NCI-H2196 (cell line): ENCODE results near the gene PRG3.
"Not testable (repeated sequence)": the region's sequence is repeated elsewhere in the genome, so short reads cannot be mapped to it uniquely, and the experiment has no call there.

Experiments used
- DNase-seq: peaks from one replicate; lab custom pipeline; 2025; ENCODE audit not compliant: unreplicated experiment; lab: John Stamatoyannopoulos, UW

The PRG3 gene

DNA sequence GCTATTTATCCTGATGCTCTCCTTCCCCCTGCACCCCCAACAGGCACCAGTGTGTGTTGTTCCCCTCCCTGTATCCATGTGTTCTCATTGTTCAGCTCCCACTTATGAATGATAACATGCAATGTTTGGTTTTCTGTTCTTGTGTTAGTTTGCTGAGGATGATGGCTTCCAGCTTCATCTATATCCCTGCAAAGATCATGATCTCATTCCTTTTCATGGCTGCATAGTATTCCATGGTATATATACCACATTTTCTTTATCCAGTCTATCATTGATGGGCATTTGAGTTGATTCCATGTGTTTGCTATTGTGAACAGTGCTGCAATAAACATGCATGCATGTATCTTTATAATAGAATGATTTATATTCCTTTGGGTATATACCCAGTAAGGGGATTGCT, 19.5 kb downstream of the PRG3 start:
- DNase-seq: not testable (repeated sequence)

DNA sequence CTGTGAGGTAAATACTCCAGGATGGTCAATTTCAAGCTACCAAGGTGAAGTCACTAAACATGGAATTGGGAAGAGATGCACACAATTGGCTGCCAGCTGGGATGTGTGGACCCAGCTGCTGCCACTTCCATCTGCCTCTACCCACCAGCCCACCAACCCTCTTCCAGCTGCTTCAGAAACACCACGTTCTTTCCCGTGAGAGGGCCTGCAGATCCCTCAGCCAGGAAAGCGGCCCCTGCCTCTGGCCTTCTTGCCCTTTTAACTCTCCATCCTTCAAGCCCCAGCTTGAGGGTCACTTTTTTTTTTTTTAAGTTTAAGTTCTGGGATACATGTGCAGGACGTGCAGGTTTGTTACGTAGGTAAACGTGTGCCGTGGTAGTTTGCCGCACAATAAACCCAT, 20.0 kb downstream of the PRG3 start:
- no peak for DNase-seq

DNA sequence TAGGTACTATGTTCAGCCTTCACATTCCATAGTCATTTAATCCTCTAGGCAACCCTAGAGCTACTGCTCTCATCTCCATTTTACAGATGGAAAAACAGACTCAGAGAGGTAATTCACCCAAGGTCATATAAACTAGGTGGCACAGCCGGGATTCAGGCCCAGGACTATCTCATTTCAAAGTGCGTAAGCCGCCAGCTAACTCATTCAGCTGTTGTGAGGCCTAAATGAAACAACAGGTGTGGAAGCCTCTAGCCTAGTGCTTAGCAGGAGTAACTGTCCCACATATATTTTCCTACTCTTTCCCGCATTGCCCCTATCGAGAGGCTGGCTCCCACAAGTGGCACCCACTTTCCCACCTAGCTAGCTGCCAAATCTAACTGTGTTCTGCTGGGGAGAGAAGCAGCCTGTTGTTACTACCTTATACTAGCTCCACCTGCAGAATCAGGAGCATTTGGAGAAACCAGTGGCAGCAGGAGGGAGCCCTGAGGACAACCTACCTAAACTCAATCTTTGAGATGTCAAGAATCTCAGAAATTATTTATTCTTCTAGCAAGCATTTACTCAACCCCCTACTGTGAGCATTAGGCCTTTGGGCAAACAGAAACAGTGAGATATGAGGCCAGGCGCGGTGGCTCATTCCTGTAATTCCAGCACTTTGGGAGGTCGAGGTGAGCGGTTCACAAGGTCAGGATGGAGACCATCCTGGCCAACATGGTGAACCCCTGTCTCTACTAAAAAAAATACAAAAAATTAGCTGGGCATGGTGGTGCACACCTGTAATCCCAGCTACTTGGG, 20.9 kb downstream of the PRG3 start:
- DNase-seq: no peak

DNA sequence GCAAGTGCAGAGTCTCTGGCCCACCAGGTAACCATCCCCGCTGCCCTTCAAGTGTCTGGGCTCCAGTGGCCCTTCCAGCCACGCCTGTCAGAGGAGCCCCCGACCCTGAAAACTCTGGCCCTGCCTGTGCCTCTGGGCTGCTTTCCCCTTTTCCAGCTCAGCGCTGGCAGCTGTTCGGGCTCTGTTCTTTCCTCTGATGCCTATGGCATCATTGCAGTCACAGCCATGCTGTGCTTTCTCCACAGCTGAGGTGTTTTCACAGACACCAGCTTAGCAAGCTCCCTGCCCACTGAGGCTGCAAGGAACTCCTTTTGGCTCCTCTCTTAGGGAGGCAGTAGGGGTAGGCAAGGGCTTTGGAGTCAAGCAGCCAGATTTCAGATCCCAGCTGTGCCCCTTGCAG, 21.6 kb downstream of the PRG3 start:
- DNase-seq: no peak

DNA sequence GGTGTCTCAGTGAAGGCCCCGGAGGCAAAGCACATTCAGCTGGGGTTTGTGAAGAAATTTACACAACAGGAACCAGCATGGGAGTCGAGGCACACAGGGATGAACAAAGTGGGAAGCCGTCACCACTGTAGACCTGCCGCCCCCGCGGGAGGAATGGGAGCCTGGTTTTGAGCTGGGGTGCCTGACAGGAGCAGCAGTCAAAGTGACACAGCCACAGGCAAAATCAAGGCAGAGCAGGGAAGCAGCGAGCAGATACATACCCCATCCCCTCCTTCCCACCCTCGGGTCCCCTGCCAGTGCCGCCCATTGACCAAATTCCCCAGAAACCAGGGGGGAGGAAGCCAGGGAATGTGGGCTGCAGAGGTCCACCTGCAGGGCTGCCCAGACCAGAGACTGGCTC, 22.0 kb downstream of the PRG3 start:
- no peak for DNase-seq

DNA sequence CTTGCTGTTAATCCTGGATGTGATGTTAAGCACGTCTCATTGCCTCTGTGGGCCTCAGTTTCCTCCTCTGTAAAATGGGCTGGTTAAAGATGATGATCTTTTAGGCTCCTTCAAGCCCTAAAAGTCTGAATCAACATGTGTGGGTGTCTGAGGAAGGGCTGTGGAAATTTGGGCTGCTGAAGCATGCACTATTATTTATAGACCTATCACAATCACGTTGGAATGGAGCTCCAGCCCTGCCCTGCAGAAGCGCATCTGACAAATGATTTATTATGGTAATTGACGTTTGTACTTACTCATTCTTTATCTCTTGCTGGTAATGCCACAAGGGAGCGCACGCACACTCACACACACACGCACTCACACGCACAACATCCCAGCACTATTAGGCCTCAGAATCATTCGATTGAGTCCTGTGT, 22.4 kb downstream of the PRG3 start:
- DNase-seq: no peak

DNA sequence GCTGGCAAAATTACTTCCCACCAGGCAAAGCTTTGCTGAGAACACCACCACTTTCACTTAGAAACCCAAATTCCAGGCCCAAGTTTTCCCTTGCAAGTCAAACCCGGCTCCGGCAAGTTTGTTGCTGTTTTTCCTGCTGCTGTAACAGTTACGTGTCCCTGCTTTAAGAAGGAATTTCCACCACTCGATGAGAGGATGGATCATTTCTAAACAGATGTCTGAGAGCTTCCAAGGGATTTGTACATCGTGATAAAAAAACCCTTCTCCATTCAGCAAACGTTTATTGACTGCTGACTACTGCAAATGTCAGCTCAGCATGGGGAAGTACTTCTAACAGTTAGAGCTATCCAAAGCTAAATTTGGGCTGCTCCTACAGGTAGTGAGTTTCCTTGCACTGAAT, 23.1 kb downstream of the PRG3 start:
- no peak for DNase-seq

DNA sequence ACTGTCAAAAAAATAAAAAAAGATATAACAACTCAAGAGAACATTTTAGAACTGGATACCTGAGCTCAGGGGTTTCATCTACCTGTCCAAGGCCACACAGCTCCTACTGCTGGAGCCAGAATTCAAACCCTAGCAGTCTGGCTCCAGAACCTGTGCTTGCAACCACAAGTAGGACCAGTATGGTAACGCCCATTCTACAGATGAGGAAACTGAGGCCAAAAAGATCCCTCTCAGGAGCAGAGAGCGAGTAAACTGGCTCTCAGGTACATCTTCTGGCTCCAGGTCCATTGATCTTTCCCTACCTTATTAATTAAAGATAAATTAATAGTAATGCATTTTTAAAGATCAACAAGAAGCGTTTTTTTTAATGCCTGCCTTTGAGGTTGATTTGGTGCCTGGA, 23.6 kb downstream of the PRG3 start:
- DNase-seq: no peak

DNA sequence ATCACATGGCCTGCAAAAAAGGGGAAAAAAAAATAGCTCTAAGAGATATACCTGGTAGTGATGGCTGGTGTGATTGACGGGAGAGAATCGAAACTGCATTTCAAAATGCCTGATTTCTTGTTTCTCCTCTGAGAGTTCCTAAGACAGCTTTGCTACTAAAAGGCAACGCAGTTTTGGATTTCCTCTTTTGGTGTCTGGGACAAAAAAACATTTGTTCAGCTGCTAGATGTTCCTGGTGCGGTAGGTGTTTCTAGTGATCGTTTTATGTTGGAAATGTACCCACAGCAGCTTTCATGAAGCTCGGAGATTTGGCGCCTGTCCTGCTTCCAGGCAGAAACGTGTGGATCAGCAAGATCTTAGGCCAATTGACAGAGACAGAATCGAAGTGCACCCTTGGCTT, 24.7 kb downstream of the PRG3 start:
- no peak for DNase-seq

DNA sequence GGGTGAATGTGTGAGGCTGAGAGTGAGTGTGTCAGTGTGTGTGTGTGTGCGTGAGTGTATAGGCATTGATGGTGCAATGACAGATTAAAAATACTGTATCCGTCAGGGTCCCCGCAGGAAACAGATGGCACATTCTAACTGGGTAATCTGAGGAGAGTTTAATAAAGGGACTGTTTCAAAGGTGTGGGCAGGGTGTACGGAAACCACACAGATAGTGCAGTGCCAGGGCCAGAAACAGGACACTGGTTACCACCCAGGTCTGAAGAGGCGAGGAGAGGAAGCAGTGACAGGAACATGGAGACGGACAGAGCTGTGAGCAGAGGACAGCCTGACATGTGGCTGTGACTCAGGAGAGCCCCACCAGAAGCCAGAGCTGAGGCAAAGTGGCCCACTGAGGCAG, 26.3 kb downstream of the PRG3 start:
- no peak for DNase-seq

DNA sequence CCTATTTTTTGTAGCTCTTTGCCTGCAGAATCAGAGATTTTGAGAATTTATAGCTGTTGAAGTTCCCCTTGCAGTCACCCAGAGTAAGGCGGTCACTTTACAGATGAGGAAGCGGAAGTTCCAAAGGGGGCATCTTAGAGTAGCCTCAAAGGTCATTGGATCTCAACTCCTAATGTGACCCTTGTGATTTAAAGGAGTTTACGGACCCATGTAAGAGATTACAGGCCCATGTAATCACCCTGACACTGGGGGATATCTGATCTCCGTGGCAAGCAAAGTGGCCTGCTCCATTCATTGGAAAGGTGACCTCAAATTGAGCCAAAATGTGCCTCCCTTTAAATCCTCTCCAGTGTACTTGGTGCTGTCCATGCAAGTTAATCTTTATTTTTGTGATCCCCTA, 27.1 kb downstream of the PRG3 start:
- DNase-seq: no peak

DNA sequence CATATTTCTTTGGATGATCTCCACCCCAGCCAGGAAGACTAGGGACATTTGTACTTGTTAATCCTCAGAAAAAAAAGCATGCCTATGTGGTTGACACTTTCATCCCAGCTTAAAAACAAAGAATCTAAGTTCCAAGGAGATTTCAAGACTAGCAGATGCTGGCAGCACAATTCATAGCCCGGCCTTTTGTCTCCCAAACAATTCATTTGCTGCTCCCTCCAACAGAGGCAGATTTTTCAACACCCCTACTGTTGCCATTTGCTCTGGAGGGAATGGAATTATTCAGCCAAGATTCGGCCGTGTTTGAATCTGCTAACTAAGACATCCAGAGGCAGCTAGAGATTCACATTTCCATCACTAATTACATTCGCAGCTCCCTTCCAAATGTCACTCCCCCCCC, 27.5 kb downstream of the PRG3 start:
- DNase-seq: no peak

DNA sequence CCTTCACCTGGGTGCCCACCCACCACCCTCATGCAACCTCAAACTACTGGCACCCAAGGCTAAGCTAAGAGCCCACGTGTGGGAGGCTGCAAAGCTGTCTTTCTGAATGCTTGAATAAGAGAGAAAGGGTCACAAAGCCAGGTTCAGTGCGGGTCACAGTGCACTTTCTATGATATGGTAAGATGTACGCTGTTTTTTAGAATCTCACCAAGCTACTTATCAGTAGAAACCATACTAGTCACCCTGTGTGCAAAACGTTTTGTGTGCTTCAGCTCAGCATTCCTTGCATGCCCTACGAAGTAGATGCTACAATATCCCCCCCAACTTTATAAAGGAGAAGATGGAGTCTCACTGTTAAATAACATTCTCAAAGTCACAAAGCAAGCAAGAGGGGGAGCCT, 27.9 kb downstream of the PRG3 start:
- DNase-seq: no peak

DNA sequence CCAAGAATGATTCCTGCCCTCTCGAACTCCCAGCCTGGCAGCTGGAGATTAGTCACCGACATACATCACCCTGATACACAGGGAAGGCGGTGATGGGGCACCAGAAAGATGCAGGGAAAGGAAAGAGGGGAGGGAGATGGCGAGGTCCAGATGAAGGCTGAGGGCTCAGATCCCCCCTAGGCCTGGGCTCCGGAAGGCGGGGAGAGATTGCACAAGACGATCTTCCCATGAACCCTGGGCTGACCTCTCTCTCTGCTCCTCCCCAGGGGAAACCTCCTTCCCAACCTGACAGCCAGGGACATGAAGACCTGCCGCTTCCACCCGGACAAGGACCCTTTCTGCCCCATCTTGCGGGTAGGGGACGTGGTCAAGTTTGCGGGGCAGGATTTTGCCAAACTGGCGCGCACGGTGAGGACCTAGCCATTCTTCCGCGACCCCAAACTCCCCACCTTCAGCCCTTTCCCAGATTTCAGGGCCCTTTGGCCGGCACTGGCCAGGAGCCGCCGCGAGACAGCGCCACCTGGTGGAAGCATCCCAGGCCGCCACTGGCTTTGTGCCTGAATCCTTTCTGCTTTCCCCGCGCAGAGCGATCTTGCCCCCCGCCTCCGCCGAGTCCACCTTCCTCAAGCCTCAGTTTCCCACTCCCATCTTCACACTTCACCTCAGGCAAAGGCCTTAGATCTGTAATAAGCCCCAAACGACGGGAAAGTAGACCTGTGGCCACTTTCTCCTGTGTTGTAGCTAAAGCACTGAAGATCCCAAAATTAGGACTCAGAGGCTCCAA, 31.3 kb downstream of the PRG3 start:
- DNase-seq: peak; percentile 43

DNA sequence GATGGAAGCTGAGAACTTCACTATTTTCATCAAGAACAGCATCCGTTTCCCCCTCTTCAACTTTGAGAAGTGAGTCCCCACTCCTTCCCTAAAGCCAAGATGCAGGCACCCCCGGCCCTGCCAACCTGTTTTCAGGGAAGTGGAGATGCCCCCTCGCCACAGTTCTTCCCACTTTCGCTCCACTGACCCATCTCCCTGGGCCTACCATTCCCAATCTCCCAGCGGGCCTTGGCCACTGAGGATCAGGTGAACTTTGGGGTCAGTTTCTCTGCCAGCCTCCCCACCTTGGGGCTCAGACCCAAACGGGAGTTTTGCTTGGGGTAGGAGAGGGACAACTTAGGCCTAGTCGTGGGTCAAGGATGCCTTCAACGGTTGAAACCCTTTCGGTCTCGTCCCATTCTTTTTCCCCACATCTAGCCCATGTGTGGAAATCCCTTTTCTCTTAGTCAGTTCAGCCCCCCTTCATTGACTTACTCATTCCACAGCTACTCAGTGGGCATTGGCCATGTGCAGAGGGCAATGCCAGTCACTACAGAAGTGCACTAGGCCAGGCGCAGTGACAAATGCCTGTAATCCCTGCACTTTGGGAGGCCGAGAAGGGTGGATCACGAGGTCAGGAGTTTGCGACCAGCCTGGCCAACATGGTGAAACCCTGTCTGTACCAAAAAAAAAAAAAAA, 32.2 kb downstream of the PRG3 start:
- DNase-seq: no peak

DNA sequence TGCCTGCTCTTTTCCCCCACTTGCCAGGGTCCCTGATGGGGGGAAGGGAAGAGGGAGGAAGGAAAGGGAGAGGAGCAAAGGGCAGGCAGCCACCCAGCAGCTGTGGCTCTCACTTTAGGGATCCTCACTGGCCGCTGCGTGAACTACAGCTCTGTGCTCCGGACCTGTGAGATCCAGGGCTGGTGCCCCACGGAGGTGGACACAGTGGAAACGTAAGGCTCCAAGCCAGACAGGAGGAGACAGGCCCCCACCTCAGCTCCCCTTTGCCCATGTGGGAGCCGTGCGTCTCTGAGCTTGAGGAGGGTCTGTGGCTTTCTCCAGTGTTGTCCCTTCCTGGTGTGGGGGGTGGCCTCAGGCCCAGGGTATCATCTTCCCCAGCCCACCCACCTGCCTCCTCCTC, 32.9 kb downstream of the PRG3 start:
- DNase-seq: no peak

DNA sequence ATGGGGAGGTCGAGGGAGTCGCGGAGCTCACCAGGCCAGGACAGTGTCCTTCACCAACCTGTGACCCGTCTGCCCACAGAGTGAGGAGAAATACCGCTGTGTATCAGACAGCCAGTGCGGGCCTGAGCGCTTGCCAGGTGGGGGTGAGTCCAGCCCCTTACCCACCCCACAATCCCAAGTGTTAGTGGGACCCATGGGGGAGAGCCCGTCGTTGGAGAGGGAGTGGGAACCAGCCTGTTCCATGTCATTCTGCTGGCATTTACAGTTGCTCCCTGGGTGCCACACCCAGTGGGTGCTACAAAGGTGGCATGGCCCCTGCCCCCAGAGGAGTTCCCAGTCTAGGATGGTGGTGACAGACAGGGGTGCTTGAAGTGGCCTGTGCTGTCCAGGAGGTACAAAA, 33.6 kb downstream of the PRG3 start:
- no peak for DNase-seq

DNA sequence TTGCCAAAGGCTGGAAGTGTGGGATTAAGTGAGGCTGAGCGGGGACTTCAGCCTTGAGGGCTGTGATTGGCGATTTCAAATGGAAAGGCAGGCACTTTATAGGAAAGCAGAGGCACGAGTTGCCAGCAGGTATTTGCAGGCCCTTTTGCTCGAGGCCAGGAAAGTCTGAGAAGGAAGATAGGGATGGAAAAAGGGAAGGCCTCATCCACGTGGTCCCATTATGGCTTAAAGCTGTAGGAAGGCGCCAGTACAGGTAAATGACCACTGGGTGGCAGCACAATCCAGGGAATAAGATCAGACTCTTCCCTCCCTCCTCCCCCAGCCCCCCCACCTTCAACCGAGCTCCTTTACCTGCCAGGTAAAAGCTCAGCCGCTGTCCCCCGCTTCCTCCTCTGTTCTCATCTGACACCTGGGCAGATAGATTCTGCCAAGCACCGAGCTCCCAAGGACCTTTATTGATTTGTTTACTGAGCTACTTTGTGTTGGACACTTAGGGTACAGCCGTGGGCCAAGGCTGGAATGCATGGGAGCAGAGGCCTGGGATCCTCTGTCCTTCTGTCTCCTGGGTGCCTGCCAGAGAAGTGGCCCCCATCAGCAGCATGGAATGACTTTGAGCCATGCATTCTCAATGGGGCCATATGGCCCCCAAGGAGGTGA, 35.3 kb downstream of the PRG3 start:
- peak; percentile 78 for DNase-seq

DNA sequence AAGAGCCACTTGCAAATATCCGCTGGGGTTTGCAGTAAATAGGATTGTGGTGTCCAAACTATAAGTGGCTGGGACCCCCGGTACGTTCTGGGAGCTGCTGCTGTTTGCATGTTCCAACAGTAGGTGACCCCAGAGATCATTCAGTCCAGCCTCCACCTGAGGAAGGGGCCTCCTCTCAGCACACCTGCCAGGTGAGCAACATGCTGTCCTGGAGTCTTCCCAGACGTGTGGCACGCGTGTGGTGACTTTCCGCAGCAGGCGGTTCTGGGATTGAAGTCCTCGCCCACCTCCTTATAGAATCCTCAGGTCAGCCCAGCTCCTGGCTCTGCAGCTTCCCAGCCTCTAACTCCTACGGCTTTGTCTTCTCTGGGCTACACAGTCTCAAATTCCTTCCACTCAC, 36.1 kb downstream of the PRG3 start:
- DNase-seq: no peak

DNA sequence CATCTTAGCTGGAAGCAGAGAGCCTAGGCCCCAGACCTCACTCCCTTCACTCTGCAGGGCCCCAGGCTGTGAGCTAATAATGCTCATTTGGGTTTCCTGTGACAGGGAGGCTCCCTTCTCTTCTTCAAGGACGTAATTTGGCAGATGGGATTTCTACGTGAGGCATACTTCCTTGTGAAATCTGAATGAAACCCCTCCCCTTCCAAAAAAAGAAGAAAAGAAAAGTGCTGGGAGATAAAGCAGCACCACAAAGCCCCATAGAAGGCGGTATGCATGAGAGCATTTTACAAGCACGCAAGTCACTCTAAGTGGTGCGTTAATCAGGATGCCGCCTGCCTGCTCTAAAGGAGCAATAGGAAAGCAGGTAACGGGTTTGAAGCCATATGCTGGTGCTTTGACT, 37.1 kb downstream of the PRG3 start:
- DNase-seq: no peak

DNA sequence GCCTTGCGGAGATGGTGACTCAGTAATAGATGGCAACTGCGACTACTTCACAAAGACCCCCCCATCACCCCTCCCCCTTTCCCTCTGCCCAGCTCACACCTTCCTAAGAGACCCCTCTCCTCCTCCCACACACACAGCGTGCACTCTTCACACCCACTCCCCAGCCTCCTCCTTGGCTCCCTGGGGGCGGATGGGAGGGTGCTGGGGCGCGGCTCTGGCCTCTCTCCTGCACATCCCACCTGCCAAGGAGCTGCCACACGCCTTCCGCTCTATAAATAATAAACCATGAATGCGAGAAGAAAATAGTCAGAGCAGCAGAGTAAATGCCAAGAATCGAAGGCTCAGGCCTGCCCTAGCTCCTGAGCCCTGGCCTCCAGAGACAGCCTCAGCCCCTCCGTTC, 38.2 kb downstream of the PRG3 start:
- no peak for DNase-seq
